Activated CD8-positive, alpha-beta memory T cell treated with anti-CD3 and anti-CD28 coated beads, Interleukin-2, amount 50 U/mL, for 24 hours (primary cell): ENCODE measurements around the gene OR4D1.

Source experiments
- DNase-seq: peaks from one replicate; pipeline ENCODE4 v3.0.0-alpha.2; 2020; ENCODE audit errors: extremely low read depth

OR4D1 gene

DNA sequence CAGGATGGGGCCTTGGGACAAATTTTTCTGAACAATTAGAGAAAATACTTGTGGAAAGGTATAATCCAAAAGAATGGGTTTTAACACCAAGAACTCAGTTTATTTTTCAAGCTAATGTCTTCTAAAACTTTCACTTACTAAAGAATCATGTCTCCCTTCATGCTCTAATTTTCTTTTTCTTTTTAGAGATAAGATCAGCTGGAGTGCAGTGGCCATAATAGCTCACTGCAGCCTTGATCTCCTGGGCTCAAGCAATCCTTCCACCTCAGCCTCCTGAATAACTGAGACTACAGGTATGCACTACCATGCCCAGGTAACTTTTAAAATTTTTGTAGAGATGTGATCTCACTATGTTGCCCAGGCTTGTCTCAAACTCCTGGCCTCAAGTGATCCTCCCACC is 5.5 kb downstream of the OR4D1 start:
- DNase-seq: no peak

GRCh38 chr17:58156839-58157803 is 8.9 kb downstream of the OR4D1 start:
- no peak for DNase-seq

- no peak for DNase-seq
Measured at GRCh38 chr17:58158181-58158580, 10.0 kb downstream of the OR4D1 start.

- no peak for DNase-seq
Measured at GRCh38 chr17:58161566-58161965, 13.4 kb downstream of the OR4D1 start.

- no peak for DNase-seq
Measured at GRCh38 chr17:58165981-58166380, 17.8 kb downstream of the OR4D1 start.

GRCh38 chr17:58166682-58167081 is 18.5 kb downstream of the OR4D1 start, which contains the start of gene OR4D2:
OR4D2 (plus strand) TSS chr17:58166982; CDS start chr17:58169656, 2,674 bp downstream.
- DNase-seq: no peak

DNA sequence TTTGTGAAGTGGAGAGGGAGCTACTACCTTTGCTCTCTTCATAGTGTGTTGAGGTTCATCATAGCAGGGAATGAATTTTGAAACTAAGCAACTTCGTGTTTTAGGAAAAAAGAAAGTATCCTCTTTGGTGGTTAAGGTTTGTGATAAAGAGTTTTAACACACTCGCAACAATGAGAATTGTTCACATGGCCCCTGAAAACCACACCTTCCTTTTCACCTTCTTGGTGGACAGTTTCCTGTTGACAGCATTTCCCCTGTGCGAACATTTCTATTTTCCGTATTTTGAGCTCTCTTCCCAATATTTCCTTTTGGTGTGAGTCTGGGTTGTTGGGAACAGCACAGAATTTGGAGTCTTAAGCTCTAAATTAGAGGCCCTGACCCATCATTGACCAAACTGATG is 22.4 kb downstream of the OR4D1 start:
- DNase-seq: no peak

DNA sequence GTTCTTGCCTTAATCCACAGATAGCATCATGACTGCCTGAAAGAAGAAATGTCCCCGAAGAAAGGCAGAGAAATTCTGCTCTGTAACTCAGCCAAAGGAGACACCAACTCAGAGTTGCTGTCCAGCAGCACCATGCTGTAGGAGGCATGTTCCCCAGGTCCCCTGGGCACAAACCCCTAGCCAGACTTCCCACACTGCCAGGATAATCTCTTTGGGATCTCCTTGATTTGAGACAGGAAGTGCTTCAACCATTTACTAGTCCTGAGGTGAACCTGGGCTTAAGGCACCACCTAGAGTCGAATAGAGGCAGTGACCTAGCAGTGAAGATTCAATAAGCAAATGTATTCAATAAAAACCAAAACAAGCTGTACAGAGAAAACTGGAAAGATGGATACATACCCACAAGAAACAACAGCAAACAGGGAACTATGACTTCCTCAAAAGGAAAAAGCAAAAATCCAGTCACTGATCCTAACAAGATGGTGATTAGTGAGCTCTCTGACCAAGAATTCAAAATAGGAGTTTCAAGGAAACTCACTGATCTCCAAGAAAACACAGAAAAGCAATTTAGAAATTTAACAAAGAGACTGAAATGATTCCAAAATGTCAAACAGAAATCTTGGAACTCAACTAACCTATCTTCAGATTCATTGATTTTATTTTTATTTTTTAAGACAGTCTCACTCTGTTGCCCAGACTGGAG is 24.3 kb downstream of the OR4D1 start:
- no peak for DNase-seq

GRCh38 chr17:58174871-58175270 is 26.7 kb downstream of the OR4D1 start:
- DNase-seq: no peak

DNA sequence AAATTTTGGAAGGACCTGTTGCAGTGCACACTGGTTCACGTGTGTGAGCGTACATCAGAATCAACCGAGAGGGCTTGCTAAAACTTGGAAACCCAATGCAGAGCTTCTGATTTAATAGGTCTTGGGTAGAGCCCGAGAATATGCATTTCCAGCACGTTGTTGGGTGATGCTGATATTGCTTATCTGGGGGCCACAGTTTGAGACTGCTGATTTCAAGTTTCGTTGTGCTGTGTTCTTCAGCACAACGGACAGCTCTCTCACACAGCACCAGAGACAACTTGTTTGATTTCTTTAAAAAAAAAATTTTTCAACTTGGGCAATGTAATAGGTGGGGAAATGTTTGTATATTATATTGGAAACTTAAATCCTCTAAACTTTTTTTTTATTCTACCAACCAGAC is 28.0 kb downstream of the OR4D1 start:
- no peak for DNase-seq

DNA sequence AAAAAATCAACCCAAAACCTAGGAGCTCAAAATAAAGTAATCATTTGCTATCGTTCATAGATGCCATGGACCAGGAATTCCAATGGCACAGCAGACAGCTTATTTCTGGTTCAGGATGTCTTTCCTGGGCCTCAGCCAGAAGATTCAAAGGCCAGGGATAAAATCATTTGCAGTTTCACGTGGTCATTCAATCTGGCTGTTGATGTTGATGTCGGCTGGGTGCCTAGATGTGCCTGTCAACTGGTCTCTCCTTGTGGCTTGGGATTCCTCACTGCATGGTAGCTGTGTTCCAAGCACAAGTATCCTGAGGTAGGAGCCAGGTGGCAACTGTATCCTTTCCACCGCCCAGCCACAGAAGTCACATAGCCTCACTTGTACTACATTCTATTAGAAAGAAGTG is 33.6 kb downstream of the OR4D1 start:
- DNase-seq: no peak

- DNase-seq: no peak
Measured at GRCh38 chr17:58183514-58183913, 35.3 kb downstream of the OR4D1 start.

GRCh38 chr17:58184308-58184985 is 36.3 kb downstream of the OR4D1 start:
- DNase-seq: no peak

DNA sequence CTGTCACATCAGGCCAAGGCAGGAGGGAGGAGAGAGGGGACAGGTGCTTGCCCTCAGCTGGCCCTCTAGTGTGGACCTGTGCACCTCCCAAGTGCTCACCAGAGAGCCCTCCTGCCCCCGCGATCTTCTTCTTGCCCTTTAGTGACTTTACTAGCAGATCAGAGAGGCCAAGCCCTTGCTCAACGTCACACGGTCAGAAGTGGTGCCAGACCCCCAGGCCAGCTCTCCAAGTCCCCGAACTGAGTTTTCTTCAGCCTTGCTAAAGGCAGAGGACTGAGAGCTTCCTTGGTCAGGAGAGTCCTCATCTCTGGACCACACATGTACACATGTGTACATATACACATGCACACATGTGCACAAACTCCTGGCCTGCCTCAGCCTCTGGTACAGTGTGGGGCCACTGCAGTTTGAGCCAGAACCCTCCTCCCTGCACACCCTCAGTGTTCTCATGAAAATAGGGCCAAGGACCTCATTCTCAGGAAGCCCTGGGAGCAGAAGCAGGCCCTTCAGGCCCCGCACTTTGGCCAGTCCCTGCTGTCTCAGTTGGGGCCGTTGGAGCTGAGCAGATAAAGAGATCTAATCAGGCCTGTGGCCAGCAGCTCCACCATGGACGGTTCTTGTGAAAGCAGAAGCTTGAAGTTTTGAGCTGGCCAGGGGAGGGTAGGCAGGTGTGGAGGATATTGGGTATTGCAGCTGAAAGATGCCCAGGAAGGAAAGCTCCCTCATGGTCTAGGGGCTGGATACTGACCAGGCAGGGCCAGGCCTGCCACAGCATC is 37.0 kb downstream of the OR4D1 start:
- no peak for DNase-seq

- DNase-seq: no peak
Measured at GRCh38 chr17:58186591-58186990, 38.4 kb downstream of the OR4D1 start.

DNA sequence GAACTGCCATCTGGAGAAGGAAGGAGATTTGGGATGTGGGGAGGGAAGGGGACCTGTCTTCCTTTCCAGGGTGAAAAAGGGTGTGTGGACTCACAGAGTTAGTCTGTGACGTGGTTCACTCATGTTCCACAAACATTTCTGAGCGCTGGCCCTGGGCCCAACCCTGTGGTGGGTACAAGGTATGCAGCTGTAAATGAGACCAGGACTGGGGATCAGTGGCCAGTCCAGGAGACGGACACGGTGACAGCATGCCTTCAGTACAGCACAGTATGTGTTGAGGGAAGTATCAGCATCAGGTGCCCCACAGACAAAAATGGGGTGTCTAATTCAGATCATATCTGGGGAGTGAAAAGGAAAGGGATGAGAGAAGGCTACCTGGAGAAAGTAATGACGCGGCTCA is 38.9 kb downstream of the OR4D1 start:
- no peak for DNase-seq

DNA sequence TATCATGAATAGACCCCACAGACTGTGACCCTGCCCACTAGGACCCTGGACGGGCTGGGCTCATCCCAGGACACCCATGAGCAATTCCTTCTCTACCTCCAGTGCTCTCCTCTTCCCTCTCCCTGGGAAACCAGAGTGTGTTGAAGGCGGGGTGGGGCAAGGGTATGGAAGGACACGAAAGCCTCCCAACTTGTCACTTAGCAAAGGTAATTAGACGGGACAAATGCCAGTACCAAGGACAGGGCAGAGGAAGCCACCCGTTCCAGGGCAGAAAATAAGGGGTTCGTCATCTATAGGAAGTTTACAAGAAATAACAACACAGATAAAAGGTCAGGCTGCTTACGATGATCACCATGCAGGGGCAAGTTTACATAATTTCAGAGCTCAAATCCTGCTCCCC is 39.5 kb downstream of the OR4D1 start:
- no peak for DNase-seq

GRCh38 chr17:58189436-58190146 is 41.4 kb downstream of the OR4D1 start:
- no peak for DNase-seq

GRCh38 chr17:58191241-58191896 is 43.2 kb downstream of the OR4D1 start:
- DNase-seq: no peak

DNA sequence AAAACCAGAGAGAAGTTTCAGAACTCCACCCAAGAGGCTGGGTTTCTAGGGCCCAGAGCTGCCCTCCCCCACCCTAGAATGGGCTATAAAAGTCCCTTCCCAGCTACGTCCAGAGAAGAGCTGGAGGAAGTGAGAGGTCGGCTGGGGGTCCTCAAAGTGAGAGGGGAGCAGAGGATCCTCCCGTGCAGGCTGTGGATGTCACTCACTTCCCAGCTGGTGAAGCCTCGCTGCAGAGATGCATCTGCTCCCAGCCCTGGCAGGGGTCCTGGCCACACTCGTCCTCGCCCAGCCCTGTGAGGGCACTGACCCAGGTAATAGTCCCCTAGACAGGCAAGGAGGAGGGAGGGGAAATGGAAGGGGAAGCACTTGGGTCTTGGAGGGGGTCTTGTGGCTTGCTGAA is 44.4 kb downstream of the OR4D1 start, which contains the start of gene EPX:
Gene EPX, plus strand, starts transcription at position 115 of the 400 bp plus-strand sequence. Its CDS starts 121 bp downstream, at position 236.
- DNase-seq: no peak
